ENCODE data around the gene CYP3A7. TPM values are rescaled to one million over a fixed set of nuclear protein-coding genes. Genes with fewer than 3 reads are reported as not detected.

The CYP3A7 gene
- total and polyA plus RNA-seq, 2 of the 13 experiments (the other 11 are each of a cell fraction or from before 2014, with no cell fraction given): 5.8 to 6.4 TPM

DNA sequence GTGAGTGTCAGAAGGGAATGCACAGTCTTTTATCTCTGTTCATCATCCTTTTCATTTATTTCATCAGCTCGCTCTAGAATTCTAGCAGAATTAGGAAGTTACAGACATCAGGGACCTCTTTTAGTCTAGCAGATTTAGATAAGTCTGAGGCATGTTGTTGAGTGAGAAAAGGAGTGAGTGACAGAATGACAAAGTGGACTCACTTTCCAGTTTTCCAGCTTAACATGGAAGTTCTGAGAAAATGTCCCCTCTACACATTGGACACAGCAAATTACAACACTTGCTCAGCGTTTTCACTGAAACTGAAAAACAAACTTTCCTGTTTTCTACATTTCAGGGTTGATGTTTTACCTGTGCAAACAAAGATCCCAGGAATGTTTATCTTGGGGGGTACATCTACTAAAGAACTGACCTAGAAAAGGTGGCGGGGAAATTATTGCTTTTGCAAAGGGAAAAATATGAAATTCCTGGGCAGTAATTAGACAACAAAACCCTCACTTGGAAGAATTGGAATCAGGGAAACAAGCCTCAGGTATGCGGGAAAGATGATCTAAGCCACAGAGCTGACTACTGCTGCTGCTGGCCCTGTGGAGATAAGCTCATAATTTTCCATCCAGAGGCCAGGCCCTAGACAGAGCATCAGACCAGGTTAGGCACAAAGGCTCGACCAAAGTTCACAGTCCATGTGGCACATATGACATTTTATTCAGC, 40.6 kb downstream of the CYP3A7 start (continued):
- TF ChIP-seq JDP2 (CRISPR knock-in tag; IDR thresholded peaks at IDR 0.05; ENCODE audit: borderline replicate concordance) (no peak), ZNF644 (CRISPR knock-in tag; IDR thresholded peaks at IDR 0.05; ENCODE audit: low read depth) (no peak), SALL1 (CRISPR knock-in tag; IDR thresholded peaks at IDR 0.05) (peak; percentile 98), ZNF674 (CRISPR knock-in tag; IDR thresholded peaks at IDR 0.05; ENCODE audit: low read depth) (no peak), KDM5A (IDR thresholded peaks at IDR 0.05; ENCODE audit: borderline replicate concordance, low read length) (no peak), ZNF839 (CRISPR knock-in tag; IDR thresholded peaks at IDR 0.05; ENCODE audit: borderline replicate concordance) (no peak), ZNF703 (CRISPR knock-in tag; IDR thresholded peaks at IDR 0.05; ENCODE audit: borderline replicate concordance) (0 out of 2 replicates have a peak, but pooled peaks have one; percentile 23), CENPT (CRISPR knock-in tag; IDR thresholded peaks at IDR 0.05; ENCODE audit: low read depth) (no peak), ZNF367 (CRISPR knock-in tag; IDR thresholded peaks at IDR 0.05; ENCODE audit: borderline replicate concordance) (no peak), RBAK (CRISPR knock-in tag; IDR thresholded peaks at IDR 0.05) (no peak), ZBTB1 (CRISPR knock-in tag; IDR thresholded peaks at IDR 0.05; ENCODE audit: borderline replicate concordance) (no peak), MZF1 (CRISPR knock-in tag; IDR thresholded peaks at IDR 0.05; ENCODE audit: borderline replicate concordance) (no peak), ZNF572 (CRISPR knock-in tag; IDR thresholded peaks at IDR 0.05) (no peak), IRX3 (CRISPR knock-in tag; IDR thresholded peaks at IDR 0.05; ENCODE audit: borderline replicate concordance, low read depth) (no peak), ZNF326 (CRISPR knock-in tag; IDR thresholded peaks at IDR 0.05; ENCODE audit: borderline replicate concordance) (no peak), MAFK (conservative IDR thresholded peaks at IDR 0.05 in 1 of 2, IDR thresholded peaks at IDR 0.05 in 1 of 2; ENCODE audit: low read length in 2 of 2) (peak in 1 of 2 experiments; percentile 56; a peak in 3 of 4 replicates), ZNF746 (CRISPR knock-in tag; IDR thresholded peaks at IDR 0.05) (no peak), ELF3 (CRISPR knock-in tag; IDR thresholded peaks at IDR 0.05) (peak; percentile 42; the same call in 1 of the 2 replicates), ZNF530 (CRISPR knock-in tag; IDR thresholded peaks at IDR 0.05; ENCODE audit: low read depth) (no peak), POLR2AphosphoS2 (IDR thresholded peaks at IDR 0.05; ENCODE audit: low read depth, low read length) (no peak)
- TF ChIP-seq, protein P1, sequence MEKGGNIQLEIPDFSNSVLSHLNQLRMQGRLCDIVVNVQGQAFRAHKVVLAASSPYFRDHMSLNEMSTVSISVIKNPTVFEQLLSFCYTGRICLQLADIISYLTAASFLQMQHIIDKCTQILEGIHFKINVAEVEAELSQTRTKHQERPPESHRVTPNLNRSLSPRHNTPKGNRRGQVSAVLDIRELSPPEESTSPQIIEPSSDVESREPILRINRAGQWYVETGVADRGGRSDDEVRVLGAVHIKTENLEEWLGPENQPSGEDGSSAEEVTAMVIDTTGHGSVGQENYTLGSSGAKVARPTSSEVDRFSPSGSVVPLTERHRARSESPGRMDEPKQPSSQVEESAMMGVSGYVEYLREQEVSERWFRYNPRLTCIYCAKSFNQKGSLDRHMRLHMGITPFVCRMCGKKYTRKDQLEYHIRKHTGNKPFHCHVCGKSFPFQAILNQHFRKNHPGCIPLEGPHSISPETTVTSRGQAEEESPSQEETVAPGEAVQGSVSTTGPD (CRISPR knock-in tag; IDR thresholded peaks at IDR 0.05): 0 out of 2 replicates have a peak, but pooled peaks have one; percentile 36
- TF ChIP-seq, protein P2, sequence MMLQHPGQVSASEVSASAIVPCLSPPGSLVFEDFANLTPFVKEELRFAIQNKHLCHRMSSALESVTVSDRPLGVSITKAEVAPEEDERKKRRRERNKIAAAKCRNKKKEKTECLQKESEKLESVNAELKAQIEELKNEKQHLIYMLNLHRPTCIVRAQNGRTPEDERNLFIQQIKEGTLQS (CRISPR knock-in tag; IDR thresholded peaks at IDR 0.05): no peak
- TF ChIP-seq, protein P3, sequence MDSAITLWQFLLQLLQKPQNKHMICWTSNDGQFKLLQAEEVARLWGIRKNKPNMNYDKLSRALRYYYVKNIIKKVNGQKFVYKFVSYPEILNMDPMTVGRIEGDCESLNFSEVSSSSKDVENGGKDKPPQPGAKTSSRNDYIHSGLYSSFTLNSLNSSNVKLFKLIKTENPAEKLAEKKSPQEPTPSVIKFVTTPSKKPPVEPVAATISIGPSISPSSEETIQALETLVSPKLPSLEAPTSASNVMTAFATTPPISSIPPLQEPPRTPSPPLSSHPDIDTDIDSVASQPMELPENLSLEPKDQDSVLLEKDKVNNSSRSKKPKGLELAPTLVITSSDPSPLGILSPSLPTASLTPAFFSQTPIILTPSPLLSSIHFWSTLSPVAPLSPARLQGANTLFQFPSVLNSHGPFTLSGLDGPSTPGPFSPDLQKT (CRISPR knock-in tag; IDR thresholded peaks at IDR 0.05; ENCODE audit: borderline replicate concordance): no peak
- TF ChIP-seq, protein P4, sequence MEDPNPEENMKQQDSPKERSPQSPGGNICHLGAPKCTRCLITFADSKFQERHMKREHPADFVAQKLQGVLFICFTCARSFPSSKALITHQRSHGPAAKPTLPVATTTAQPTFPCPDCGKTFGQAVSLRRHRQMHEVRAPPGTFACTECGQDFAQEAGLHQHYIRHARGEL (CRISPR knock-in tag; IDR thresholded peaks at IDR 0.05): no peak
- TF ChIP-seq, protein P5, sequence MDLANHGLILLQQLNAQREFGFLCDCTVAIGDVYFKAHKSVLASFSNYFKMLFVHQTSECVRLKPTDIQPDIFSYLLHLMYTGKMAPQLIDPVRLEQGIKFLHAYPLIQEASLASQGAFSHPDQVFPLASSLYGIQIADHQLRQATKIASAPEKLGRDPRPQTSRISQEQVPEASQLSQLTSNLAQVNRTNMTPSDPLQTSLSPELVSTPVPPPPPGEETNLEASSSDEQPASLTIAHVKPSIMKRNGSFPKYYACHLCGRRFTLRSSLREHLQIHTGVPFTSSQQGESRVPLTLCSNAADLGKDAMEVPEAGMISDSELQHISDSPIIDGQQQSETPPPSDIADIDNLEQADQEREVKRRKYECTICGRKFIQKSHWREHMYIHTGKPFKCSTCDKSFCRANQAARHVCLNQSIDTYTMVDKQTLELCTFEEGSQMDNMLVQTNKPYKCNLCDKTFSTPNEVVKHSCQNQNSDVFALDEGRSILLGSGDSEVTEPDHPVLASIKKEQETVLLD (CRISPR knock-in tag; IDR thresholded peaks at IDR 0.05; ENCODE audit: low read depth): no peak
